Activated B cell treated with CpG ODN at 0.5 μM for 24 hours (primary cell): ENCODE results near the gene RNF182. TPM values are rescaled to one million over a fixed set of nuclear protein-coding genes. Genes with fewer than 3 reads are reported as not detected.

Source experiments
- ATAC-seq: fragments of 200-7000 bp; cut with Tn5 transposase; one replicate; pipeline ENCODE4 v1.10.0; 2021; ENCODE audit warnings: low read depth, mild to moderate bottlenecking, moderate library complexity
- CTCF ChIA-PET: fragments of 350-600 bp; sonication (Branson Sonifier 250); formaldehyde crosslinking; loops from one replicate; lab custom pipeline; 2021; ENCODE audit warnings: antibody characterized with exemption; lab: Charles Lee
- POLR2A ChIA-PET: fragments of 350-600 bp; sonication (Branson Sonifier 250); formaldehyde crosslinking; loops from one replicate; lab custom pipeline; 2021; ENCODE audit warnings: antibody characterized with exemption; lab: Charles Lee
- DNase-seq: peaks from one replicate; pipeline ENCODE4 v3.0.0; 2022
- H3K27ac Mint-ChIP-seq: one replicate; pipeline ENCODE4 v1.8.0; 2020; ENCODE audit warnings: mixed read lengths
- H3K27me3 Mint-ChIP-seq: one replicate; pipeline ENCODE4 v1.8.0; 2021; ENCODE audit warnings: mixed read lengths
- H3K36me3 Mint-ChIP-seq: one replicate; pipeline ENCODE4 v1.8.0; 2021; ENCODE audit warnings: low read depth, mixed read lengths
- H3K4me1 Mint-ChIP-seq: one replicate; pipeline ENCODE4 v1.8.0; 2021; ENCODE audit warnings: mixed read lengths
- H3K4me3 Mint-ChIP-seq: one replicate; pipeline ENCODE4 v1.8.0; 2020; ENCODE audit warnings: mild to moderate bottlenecking, mixed read lengths
- H3K9me3 Mint-ChIP-seq: one replicate; pipeline ENCODE4 v1.8.0; 2020; ENCODE audit warnings: mixed read lengths
- CTCF ChIP-seq: fragments of 200-600 bp; IDR thresholded peaks from one replicate; pipeline ENCODE4 v1.8.0; 2022; ENCODE audit warnings: antibody characterized with exemption, mild to moderate bottlenecking
- intact Hi-C: fragments of 100-400 bp; cut with micrococcal nuclease; formaldehyde crosslinking; loops from one replicate; pipeline ENCODE4 v1.15.1; 2024
- total RNA-seq: library from RNA; stranded (reverse); gene quantifications from 2 replicates; pipeline ENCODE4 v1.2.3, GENCODE V29; 2022

The RNF182 gene
- total RNA-seq, 1 donor from 2014 or later: not detected

DNA sequence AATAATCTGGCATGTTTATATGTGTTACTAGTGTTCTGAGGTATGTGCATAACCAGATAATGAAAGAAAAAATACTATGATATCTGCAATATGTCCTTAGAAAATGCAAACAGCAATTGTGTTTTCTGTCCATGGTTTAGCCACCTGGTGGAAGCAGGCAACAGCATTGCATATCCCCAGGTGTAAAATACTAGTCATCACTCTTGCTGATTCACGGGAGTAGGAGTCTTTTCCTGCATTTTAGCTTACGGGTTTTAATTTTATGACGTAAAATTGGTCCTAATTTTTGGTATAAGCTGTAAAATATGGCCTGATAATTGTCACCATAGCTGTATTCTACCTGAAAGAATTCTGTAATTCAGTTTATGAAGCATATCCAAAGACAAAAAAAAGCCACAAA lies 2.5 kb downstream of the RNF182 start:
- ChIA-PET POLR2A (no interaction called here), CTCF (no interaction called here)
- TF ChIP-seq CTCF: no peak
- Mint-ChIP-seq H3K27ac (no peak overlapping the region), H3K4me1 (peaks cover 16% of the 10 kb centered on the region), H3K4me3 (no peak overlapping the region), H3K36me3 (no peaks in the 10 kb centered on the region), H3K27me3 (peaks cover 71% of the 10 kb centered on the region), H3K9me3 (no peaks in the 10 kb centered on the region)
- no peak for DNase-seq
- ATAC-seq: no peak
- intact Hi-C loops: no loop called here

GRCh38 chr6:13929196-13929595 lies 4.4 kb downstream of the RNF182 start:
- no peak overlapping the region for H3K27ac Mint-ChIP-seq
- peaks cover 13% of the 10 kb centered on the region for H3K4me1 Mint-ChIP-seq
- CTCF ChIA-PET: no interaction called here
- no peaks in the 10 kb centered on the region for H3K36me3 Mint-ChIP-seq
- ATAC-seq: no peak
- POLR2A ChIA-PET: no interaction called here
- intact Hi-C loops: no loop called here
- DNase-seq: no peak
- H3K4me3 Mint-ChIP-seq: no peak overlapping the region
- no peaks in the 10 kb centered on the region for H3K9me3 Mint-ChIP-seq
- TF ChIP-seq CTCF: no peak
- H3K27me3 Mint-ChIP-seq: peaks cover 56% of the 10 kb centered on the region

DNA sequence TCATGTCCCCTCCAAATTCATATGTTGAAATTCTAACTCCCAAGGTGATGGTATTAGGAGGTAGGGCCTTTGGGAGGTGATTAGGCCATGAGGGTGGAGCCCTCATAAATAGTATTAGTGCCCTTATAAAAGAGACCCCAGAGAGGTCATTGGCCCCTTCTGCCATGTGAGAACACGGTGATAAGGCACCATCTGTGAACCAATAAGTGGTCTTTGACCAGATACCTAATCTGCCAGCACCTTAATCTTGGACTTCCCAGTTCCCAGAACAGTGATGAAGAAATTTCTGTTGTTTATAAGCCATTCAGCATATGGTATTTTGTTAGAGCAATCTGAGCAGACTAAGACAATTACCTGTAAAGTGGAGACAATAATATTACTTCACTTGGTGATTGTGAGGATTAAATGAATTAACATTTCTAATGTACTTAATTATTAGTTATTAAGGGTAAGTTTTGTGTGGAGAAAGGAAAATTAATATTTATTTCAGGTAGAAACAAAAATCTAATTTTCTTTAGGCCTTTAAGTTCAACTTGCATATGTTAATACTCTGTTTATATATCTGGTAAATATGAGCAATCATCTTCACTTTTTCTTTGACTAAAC lies 7.1 kb downstream of the RNF182 start:
- TF ChIP-seq CTCF: no peak
- Mint-ChIP-seq H3K9me3 (no peaks in the 10 kb centered on the region), H3K4me3 (no peak overlapping the region), H3K4me1 (no peaks in the 10 kb centered on the region), H3K27me3 (peaks cover 38% of the 10 kb centered on the region), H3K27ac (no peak overlapping the region), H3K36me3 (no peaks in the 10 kb centered on the region)
- intact Hi-C loops: no loop called here
- ATAC-seq: no peak
- POLR2A ChIA-PET: no interaction called here
- no peak for DNase-seq
- CTCF ChIA-PET: no interaction called here

DNA sequence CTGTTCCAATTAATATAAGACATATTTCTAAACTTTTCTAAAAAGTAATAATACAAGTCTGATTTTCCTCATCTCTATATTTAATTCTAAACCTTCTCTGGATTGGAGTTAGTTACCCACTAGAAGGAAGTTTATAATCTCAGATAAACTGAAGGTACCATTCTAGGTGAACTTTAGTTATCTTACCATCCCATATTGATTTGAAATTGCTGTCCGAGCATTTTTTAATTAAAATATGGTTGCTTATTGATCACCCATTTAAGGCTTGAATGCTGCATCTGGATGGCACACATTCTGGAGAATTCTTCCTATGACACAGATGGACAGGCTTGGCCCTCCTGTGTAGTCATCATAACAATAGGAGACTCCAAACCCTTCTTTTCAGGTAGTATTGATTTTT lies 8.0 kb downstream of the RNF182 start:
- intact Hi-C loops: no loop called here
- H3K27me3 Mint-ChIP-seq: peaks cover 29% of the 10 kb centered on the region
- ChIA-PET POLR2A (no interaction called here), CTCF (no interaction called here)
- H3K4me1 Mint-ChIP-seq: no peaks in the 10 kb centered on the region
- no peak overlapping the region for H3K4me3 Mint-ChIP-seq
- H3K9me3 Mint-ChIP-seq: no peaks in the 10 kb centered on the region
- TF ChIP-seq CTCF: no peak
- DNase-seq (no peak), ATAC-seq (no peak)
- no peak overlapping the region for H3K27ac Mint-ChIP-seq
- no peaks in the 10 kb centered on the region for H3K36me3 Mint-ChIP-seq

- DNase-seq: no peak
- Mint-ChIP-seq H3K4me3 (no peak overlapping the region), H3K4me1 (no peaks in the 10 kb centered on the region), H3K9me3 (no peaks in the 10 kb centered on the region), H3K27ac (no peak overlapping the region), H3K36me3 (no peaks in the 10 kb centered on the region), H3K27me3 (peaks cover 17% of the 10 kb centered on the region)
- ATAC-seq: no peak
- intact Hi-C loops: no loop called here
- ChIA-PET CTCF (interaction anchor here (1.2 kb wide), 1 partner anchor 10 kb away, joined by 4 read pairs; no protein-coding TSS in a partner anchor), POLR2A (no interaction called here)
- no peak for TF ChIP-seq CTCF
These were observed 10.0 kb downstream of the RNF182 start for GRCh38 chr6:13934721-13935120.
